IMR-90 (cell line): Measurements from ENCODE around the gene EME2. TPM values are rescaled to one million over a fixed set of nuclear protein-coding genes. Genes with fewer than 3 reads are reported as not detected.

ENCODE experiments used
- ATAC-seq: fragments of 200-7000 bp; cut with Tn5 transposase; 2 replicates; pipeline ENCODE4 v1.9.1; 2020; ENCODE audit warnings: low read depth, mild to moderate bottlenecking, moderate library complexity
- BruUV-seq: library from RNA; stranded (reverse); fragments of 400-500 nt; replicated peaks from 2 replicates; lab custom pipeline; 2021; lab: Mats Ljungman, UMichigan
- CTCF ChIA-PET: fragments of 300-600 bp; formaldehyde crosslinking; extraction: SDS; loops from one replicate; lab custom pipeline; 2021; ENCODE audit warnings: antibody characterized with exemption; lab: Yijun Ruan, JAX
- POLR2A ChIA-PET: fragments of 300-600 bp; sonication (Branson Sonifier 250); formaldehyde crosslinking; loops from one replicate; lab custom pipeline; 2022; ENCODE audit warnings: antibody characterized with exemption; ENCODE audit not compliant: unreplicated experiment; lab: Charles Lee
- DNase-seq: peaks from one replicate; pipeline ENCODE4 v3.0.0; 2013
- H2AFZ ChIP-seq: replicated peaks from 2 replicates; pipeline ENCODE3; 2013; ENCODE audit warnings: low read length, mild to moderate bottlenecking; ENCODE audit not compliant: poor library complexity
- H2AK5ac ChIP-seq: 2 replicates; pipeline ENCODE4 v1.6.1; 2013; ENCODE audit warnings: low read depth, low read length, inconsistent platforms
- H2AK9ac ChIP-seq: replicated peaks from 2 replicates; pipeline ENCODE3; 2013; ENCODE audit warnings: mild to moderate bottlenecking, low read depth, low read length, moderate library complexity; ENCODE audit not compliant: poor library complexity
- H2BK120ac ChIP-seq: 2 replicates; pipeline ENCODE4 v1.6.1; 2013; ENCODE audit warnings: low read depth, low read length, inconsistent platforms
- H2BK15ac ChIP-seq: 3 replicates; pipeline ENCODE4 v1.6.1; 2013; ENCODE audit warnings: low read depth, low read length, inconsistent platforms
- H2BK20ac ChIP-seq: 2 replicates; pipeline ENCODE4 v1.6.1; 2013; ENCODE audit warnings: low read depth, mild to moderate bottlenecking, inconsistent platforms, low read length, moderate library complexity
- H2BK5ac ChIP-seq: 2 replicates; pipeline ENCODE4 v1.6.1; 2013; ENCODE audit warnings: mild to moderate bottlenecking, low read depth, low read length, inconsistent platforms; ENCODE audit not compliant: poor library complexity, severe bottlenecking
- H3K14ac ChIP-seq: replicated peaks from 2 replicates; pipeline ENCODE4 v1.6.1; 2013; ENCODE audit warnings: low read depth, low read length, inconsistent platforms
- H3K18ac ChIP-seq: 2 replicates; pipeline ENCODE4 v1.6.1; 2013; ENCODE audit warnings: low read depth, low read length, control low read depth
- H3K23ac ChIP-seq: 2 replicates; pipeline ENCODE4 v1.6.1; 2013; ENCODE audit warnings: low read depth, low read length, inconsistent platforms
- H3K27ac ChIP-seq: 2 replicates; pipeline ENCODE4 v1.5.1; 2013; ENCODE audit warnings: mild to moderate bottlenecking, control low read depth, low read length; ENCODE audit not compliant: insufficient read depth
- H3K27me3 ChIP-seq: 2 replicates; pipeline ENCODE4 v1.6.1; 2013; ENCODE audit warnings: low read length; ENCODE audit not compliant: control insufficient read depth, insufficient read depth
- H3K36me3 ChIP-seq: 2 replicates; pipeline ENCODE4 v1.6.1; 2013; ENCODE audit warnings: low read length, mixed read lengths; ENCODE audit not compliant: control insufficient read depth, insufficient read depth
- H3K4ac ChIP-seq: 2 replicates; pipeline ENCODE4 v1.6.1; 2013; ENCODE audit warnings: low read depth, low read length, inconsistent platforms
- H3K4me1 ChIP-seq: 2 replicates; pipeline ENCODE4 v1.6.1; 2013; ENCODE audit warnings: low read length, mixed read lengths; ENCODE audit not compliant: control insufficient read depth, insufficient read depth
- H3K4me2 ChIP-seq: 2 replicates; pipeline ENCODE4 v1.6.1; 2013; ENCODE audit warnings: low read depth, mild to moderate bottlenecking, control low read depth, low read length, moderate library complexity
- H3K4me3 ChIP-seq: 2 replicates; pipeline ENCODE4 v1.5.1; 2013; ENCODE audit warnings: low read depth, mild to moderate bottlenecking, control low read depth, low read length, moderate library complexity; ENCODE audit not compliant: insufficient read depth
- H3K56ac ChIP-seq: 2 replicates; pipeline ENCODE4 v1.6.1; 2013; ENCODE audit warnings: low read length, inconsistent platforms; ENCODE audit not compliant: insufficient read depth; ENCODE audit errors: extremely low read depth
- H3K79me1 ChIP-seq, 2 experiments: 2 replicates each; pipeline ENCODE4 v1.6.1; 2013; ENCODE audit warnings: low read length in 2 of 2, inconsistent platforms in 1 of 2, low read depth in 1 of 2
- H3K9ac ChIP-seq: 2 replicates; pipeline ENCODE4 v1.6.1; 2013; ENCODE audit warnings: low read depth, low read length, control low read depth
- H3K9me1 ChIP-seq: 2 replicates; pipeline ENCODE4 v1.6.1; 2013; ENCODE audit warnings: low read length, inconsistent platforms; ENCODE audit not compliant: insufficient read depth
- H3K9me3 ChIP-seq: 2 replicates; pipeline ENCODE4 v1.6.1; 2013; ENCODE audit warnings: low read length; ENCODE audit not compliant: control insufficient read depth, insufficient read depth
- H4K20me1 ChIP-seq: 2 replicates; pipeline ENCODE4 v1.6.1; 2013; ENCODE audit warnings: low read length, inconsistent platforms; ENCODE audit not compliant: insufficient read depth
- H4K5ac ChIP-seq: 2 replicates; pipeline ENCODE4 v1.6.1; 2013; ENCODE audit warnings: mild to moderate bottlenecking, low read depth, low read length, control low read depth
- H4K8ac ChIP-seq, 2 experiments: 2 replicates each; pipeline ENCODE4 v1.6.1; 2013; ENCODE audit warnings: low read depth in 2 of 2, low read length in 2 of 2, control low read depth in 1 of 2, inconsistent platforms in 1 of 2
- H4K91ac ChIP-seq: 2 replicates; pipeline ENCODE4 v1.6.1; 2013; ENCODE audit warnings: low read depth, low read length, inconsistent platforms; ENCODE audit not compliant: insufficient read depth
- CEBPB ChIP-seq: IDR thresholded peaks from 2 replicates; pipeline ENCODE4 v1.6.1; 2012; ENCODE audit warnings: low read depth, low read length, improper control_type of control experiment
- CHD1 ChIP-seq: IDR thresholded peaks from 2 replicates; pipeline ENCODE4 v1.6.1; 2012; ENCODE audit warnings: low read depth, low read length, improper control_type of control experiment
- CTCF ChIP-seq: conservative IDR thresholded peaks from 2 replicates; pipeline ENCODE4 v1.5.1; 2012; ENCODE audit warnings: mild to moderate bottlenecking, low read depth, low read length, improper control_type of control experiment
- ELK1 ChIP-seq: fragments of 150-350 bp; IDR thresholded peaks from 2 replicates; pipeline ENCODE4 v1.6.1; 2016; ENCODE audit warnings: low read depth, mild to moderate bottlenecking, low read length, moderate library complexity, borderline replicate concordance
- FOS ChIP-seq: fragments of 150-350 bp; IDR thresholded peaks from 2 replicates; pipeline ENCODE4 v1.6.1; 2016; ENCODE audit warnings: low read depth, low read length
- MAFK ChIP-seq: IDR thresholded peaks from 2 replicates; pipeline ENCODE4 v1.6.1; 2012; ENCODE audit warnings: low read depth, low read length, improper control_type of control experiment
- MAZ ChIP-seq: IDR thresholded peaks from 2 replicates; pipeline ENCODE4 v1.6.1; 2012; ENCODE audit warnings: low read depth, mild to moderate bottlenecking, low read length, improper control_type of control experiment, moderate library complexity, borderline replicate concordance
- NFE2L2 ChIP-seq: fragments of 150-350 bp; IDR thresholded peaks from 2 replicates; pipeline ENCODE4 v1.6.1; 2016; ENCODE audit warnings: low read depth, mild to moderate bottlenecking, low read length
- POLR2A ChIP-seq: IDR thresholded peaks from 2 replicates; pipeline ENCODE4 v1.6.1; 2012; ENCODE audit warnings: mild to moderate bottlenecking, low read depth, low read length
- RAD21 ChIP-seq: IDR thresholded peaks from 2 replicates; pipeline ENCODE4 v1.6.1; 2012; ENCODE audit warnings: low read length, improper control_type of control experiment
- RFX5 ChIP-seq: IDR thresholded peaks from 2 replicates; pipeline ENCODE4 v1.8.0; 2012; ENCODE audit warnings: low read depth, mild to moderate bottlenecking, low read length, moderate library complexity
- WGBS, 2 experiments: methylation state at CpG; one replicate each; pipeline versions ENCODE4 v1.1.5 to v1.1.7; 2013; ENCODE audit warnings: missing lambda C conversion rate in 2 of 2; ENCODE audit not compliant: insufficient read length in 1 of 2; ENCODE audit errors: extremely low coverage in 2 of 2; 5-methylcytosine and 5-hydroxymethylcytosine counted together
- dilution Hi-C: fragments of 300-500 bp; cut with HindIII; formaldehyde crosslinking; loops from one replicate; pipeline ENCODE4 v1.14.3; 2018; ENCODE audit warnings: low sequenced_read_pairs; ENCODE audit not compliant: unreplicated experiment
- in situ Hi-C: fragments of 300-500 bp; cut with MboI; formaldehyde crosslinking; loops from 3 replicates; pipeline ENCODE4 v1.14.3; 2019; ENCODE audit warnings: low sequenced_read_pairs, inconsistent platforms, mixed read lengths
- intact Hi-C: fragments of 100-400 bp; cut with micrococcal nuclease; formaldehyde crosslinking; loops from 2 replicates; pipeline ENCODE4 v1.10.0; 2022
- polyA plus RNA-seq, 3 experiments: library from polyadenylated mRNA; depleted of rRNA; stranded (reverse); fragments of >200 nt; gene quantifications; 2 replicates each; pipeline ENCODE4 v1.2.3, GENCODE V29; 2012; ENCODE audit warnings: low replicate concordance in 1 of 3
- total RNA-seq: library from RNA; depleted of rRNA; stranded (reverse); fragments of >200 nt; gene quantifications from 2 replicates; pipeline ENCODE4 v1.2.3, GENCODE V29; 2012

The EME2 gene
- total and polyA plus RNA-seq, 2 of the 4 experiments (the other 2 are of a cell fraction) = 1.3 to 9.6 TPM

- intact Hi-C loops = no loop called here
Measured at GRCh38 chr16:1727651-1728624, 44.7 kb upstream of the EME2 start.

More at GRCh38 chr16:1727651-1728624, 44.7 kb upstream of the EME2 start:
- in situ Hi-C loops = no loop called here
- ChIA-PET POLR2A (no interaction called here), CTCF (interaction anchor here (0.7 kb wide), 1 partner anchor 12 kb away, joined by 4 read pairs; no protein-coding TSS in a partner anchor)
- no TSS peak for BruUV-seq
- peaks cover 38% of the 10 kb centered on the region for H4K20me1 ChIP-seq
- H3K23ac ChIP-seq = no peak overlapping the region
- no peak overlapping the region for H3K9ac ChIP-seq
- H2BK15ac ChIP-seq = no peak overlapping the region
- no peak overlapping the region for H3K18ac ChIP-seq
- no peak overlapping the region for H2BK120ac ChIP-seq
- H3K79me1 ChIP-seq = peaks cover 20 to 53% of the 10 kb centered on the region in 2 experiments
- H3K4me2 ChIP-seq = no peak overlapping the region
- no peak overlapping the region for H2AK5ac ChIP-seq
- WGBS, 2 experiments = 96% methylated on average over 20 of the region's 37 CpGs; no CpG with 5 or more reads in 1 of the 2 experiments
- no peak overlapping the region for H2AK9ac ChIP-seq
- H2BK5ac ChIP-seq = no peak overlapping the region
- H3K4me1 ChIP-seq = peaks cover 4% of the 10 kb centered on the region
- peaks cover 53% of the 10 kb centered on the region for H3K36me3 ChIP-seq
- DNase-seq (no peak), ATAC-seq (no peak)
- H3K9me1 ChIP-seq = peaks cover 8% of the 10 kb centered on the region
- H3K27me3 ChIP-seq = no peaks in the 10 kb centered on the region
- dilution Hi-C loops = no loop called here
- H3K9me3 ChIP-seq = no peaks in the 10 kb centered on the region
- H4K91ac ChIP-seq = no peak overlapping the region
- no peak overlapping the region for H2BK20ac ChIP-seq
- TF ChIP-seq RAD21 (no peak), MAFK (no peak), RFX5 (no peak), NFE2L2 (no peak), ELK1 (no peak), MAZ (no peak), CTCF (no peak), FOS (no peak), POLR2A (no peak), CEBPB (no peak), CHD1 (no peak)
- H3K27ac ChIP-seq = no peak overlapping the region
- no peak overlapping the region for H3K4ac ChIP-seq
- no peak overlapping the region for H3K56ac ChIP-seq
- H2AFZ ChIP-seq = no peak overlapping the region
- no peak overlapping the region for H4K5ac ChIP-seq
- no peak overlapping the region for H3K4me3 ChIP-seq
- no peak overlapping the region for H4K8ac ChIP-seq
- H3K14ac ChIP-seq = no peak overlapping the region
